GM18505 (cell line): Measurements from ENCODE around the gene STOML1.

Experiments used
- ATAC-seq: cut with Tn5 transposase; IDR thresholded peaks from one replicate; pipeline ENCODE4 v1.9.1; 2021; ENCODE audit not compliant: unreplicated experiment
- POLR2A ChIP-seq: IDR thresholded peaks from 4 replicates; pipeline ENCODE4 v1.6.1; 2011; ENCODE audit warnings: borderline replicate concordance; ENCODE audit not compliant: insufficient read depth, insufficient read length; ENCODE audit errors: extremely low read depth

STOML1 gene, protein sequence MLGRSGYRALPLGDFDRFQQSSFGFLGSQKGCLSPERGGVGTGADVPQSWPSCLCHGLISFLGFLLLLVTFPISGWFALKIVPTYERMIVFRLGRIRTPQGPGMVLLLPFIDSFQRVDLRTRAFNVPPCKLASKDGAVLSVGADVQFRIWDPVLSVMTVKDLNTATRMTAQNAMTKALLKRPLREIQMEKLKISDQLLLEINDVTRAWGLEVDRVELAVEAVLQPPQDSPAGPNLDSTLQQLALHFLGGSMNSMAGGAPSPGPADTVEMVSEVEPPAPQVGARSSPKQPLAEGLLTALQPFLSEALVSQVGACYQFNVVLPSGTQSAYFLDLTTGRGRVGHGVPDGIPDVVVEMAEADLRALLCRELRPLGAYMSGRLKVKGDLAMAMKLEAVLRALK

DNA sequence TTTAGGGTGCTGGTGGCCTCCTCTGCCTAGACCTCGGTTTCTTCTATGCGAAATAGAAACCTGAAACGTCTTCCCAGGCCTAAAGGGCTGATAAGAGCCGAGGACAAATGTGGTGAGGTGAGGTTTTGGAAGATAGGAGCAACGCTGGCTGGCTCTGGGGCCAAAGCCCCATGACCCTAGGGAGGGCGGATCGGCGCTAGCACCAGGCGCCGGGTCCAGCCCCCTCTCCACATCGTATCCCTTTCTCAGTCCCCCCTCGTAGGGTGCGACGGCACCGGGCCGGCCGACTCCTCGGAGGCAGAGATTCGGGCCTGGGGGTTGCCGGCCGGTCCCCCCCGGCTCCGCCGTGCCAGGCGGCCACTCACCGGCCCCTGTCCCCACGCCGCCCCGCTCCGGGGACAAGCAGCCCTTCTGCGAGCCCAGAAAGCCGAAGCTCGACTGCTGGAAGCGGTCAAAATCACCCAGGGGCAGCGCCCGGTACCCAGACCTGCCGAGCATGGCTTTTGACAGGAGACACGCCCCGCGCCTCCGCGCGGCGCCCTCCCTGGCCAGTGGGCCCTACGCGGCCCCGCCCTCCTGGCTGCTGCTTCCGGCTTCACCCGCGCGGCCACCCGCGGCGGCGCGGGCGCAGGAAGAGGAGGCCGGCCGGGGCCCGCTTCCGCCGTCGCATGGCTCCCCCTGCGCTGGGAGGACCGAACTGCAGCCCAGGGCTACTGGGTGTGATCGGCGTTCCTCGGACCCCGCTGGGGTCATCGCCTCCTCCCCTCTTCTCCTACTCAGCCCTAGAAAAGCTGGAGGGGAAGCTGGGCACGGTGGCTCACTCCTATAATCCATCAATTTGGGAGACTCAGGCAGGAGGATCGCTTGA, at the start of gene STOML1:
Gene STOML1 (minus strand): TSS at position 570 of the 868 bp plus-strand sequence. CDS start 72 bp downstream, at position 498.
- peak; percentile 65 for ATAC-seq
- TF ChIP-seq POLR2A, result peak; percentile 70

DNA sequence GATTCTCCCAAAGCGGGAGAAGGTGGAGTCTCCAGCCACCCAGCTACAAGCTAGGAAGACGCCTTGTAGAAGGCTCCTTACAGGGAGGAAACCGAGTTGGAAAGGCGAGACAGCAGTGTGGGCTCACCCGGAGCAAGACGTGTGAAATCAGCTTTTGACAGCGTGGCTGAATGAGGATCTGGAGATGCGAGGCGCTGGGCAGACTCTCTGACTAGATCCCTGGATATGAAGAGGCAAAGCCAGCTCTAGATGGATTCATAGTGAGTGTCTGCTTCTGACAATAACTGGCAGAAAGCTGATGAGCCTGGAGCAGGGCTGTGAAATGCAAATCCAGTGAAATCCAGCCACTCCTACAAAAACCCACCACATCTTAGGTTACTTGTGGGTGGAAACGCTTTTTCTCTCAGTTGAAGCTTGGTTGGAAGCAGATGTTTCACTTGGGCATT, 49.2 kb upstream of the STOML1 start:
- ATAC-seq, result no peak
- TF ChIP-seq POLR2A, result no peak

DNA sequence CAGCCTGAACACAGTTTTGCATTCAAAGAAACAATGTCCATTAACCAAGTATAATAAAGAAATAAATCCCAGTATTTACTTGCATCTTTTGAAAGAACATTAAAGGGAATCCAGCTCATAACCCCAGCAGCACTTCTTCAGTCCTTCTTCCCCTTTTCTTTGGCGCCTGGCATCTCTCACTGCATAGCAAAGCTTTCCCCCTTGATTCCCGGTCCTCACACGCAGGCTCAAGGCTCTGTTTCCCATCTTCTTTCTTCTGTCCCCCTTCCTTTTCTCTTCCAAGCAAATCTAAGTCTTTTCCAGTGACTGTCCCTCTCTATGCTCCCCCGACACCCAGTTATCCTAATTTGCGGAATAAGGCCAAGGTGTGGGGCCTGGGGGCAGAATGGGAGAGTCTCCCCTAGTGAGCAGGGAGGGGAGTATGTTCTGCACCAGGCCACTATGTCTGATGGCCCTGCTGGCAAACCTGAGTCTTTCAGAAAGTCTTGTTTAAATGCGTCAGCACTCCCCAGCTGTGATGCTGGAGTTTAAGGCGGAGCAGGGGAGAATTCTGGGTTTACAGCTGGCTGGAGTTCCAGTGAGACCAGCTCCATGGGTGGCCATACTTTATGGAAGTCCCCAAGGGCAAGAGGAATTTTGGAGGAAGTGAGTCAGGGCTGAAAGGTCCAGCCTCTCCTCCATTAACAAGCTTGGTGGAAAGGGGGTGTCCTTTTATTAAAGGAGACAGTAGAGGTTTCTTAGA, 48.2 kb upstream of the STOML1 start:
- ATAC-seq, result no peak

DNA sequence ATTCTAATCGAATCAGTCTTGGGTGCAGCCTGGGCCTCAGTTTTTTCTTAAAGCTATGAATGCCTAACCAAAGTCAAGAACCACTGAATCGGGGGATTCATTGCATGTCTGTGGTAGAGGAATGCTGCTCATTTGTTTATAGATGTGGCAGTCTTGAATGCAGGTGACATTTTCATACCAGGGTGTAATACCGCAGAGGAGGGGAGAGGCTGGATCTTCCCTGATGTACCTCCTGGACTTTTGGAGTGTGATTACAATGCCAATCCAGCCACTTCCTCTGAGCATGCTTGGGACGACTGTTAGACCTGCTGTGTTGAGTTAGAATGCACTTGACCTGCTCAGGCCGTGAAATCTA, 47.5 kb upstream of the STOML1 start:
- no peak for TF ChIP-seq POLR2A
- no peak for ATAC-seq

More for the DNA sequence above, 48.2 kb upstream of the STOML1 start:
- TF ChIP-seq POLR2A, result no peak

DNA sequence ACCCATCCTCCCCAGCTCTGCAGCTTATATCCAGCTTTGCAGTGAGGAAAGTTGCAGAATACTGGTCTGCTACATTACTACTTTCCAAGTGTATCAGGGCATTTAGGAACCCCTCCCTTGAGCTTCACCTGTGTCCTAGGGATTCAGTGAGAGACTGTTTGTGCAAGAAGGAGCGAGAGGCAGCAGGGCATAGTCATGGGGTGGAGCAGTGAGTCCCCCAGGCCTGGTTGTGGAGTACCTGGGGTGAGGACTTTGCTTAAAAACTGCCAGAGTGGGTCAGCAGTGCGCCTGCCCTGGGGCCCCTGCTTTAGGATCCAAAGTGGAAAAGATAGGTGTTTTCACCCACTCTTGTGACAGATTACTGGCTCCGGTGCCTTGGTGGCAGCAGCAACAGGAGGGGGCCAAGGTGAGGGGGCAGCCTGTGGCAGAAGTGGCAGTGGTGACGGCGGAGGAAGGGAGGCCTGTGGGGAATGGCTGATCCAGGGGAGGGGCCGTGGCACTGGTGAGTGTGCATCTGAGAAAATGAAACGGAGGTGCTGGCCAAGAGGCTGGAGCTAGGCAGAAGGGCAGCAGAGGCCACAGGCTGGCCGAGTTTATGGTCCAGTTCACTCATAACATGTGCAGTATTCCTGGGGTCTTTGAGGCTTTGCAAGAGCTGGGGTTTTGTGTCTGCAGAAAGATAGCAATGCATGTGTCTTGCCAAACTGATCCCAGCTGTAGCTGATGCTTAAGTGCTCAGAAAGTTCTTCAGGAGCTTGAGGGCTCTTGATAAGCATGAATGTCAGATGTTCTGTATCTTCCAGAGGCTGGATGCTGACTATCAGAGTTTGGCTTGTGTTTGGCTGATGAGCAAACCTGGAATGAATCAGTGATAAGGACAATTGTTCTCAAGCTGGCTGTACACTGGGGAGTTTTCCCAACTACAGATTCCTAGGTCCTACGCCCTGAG, 46.9 kb upstream of the STOML1 start:
- no peak for TF ChIP-seq POLR2A
- ATAC-seq, result no peak

DNA sequence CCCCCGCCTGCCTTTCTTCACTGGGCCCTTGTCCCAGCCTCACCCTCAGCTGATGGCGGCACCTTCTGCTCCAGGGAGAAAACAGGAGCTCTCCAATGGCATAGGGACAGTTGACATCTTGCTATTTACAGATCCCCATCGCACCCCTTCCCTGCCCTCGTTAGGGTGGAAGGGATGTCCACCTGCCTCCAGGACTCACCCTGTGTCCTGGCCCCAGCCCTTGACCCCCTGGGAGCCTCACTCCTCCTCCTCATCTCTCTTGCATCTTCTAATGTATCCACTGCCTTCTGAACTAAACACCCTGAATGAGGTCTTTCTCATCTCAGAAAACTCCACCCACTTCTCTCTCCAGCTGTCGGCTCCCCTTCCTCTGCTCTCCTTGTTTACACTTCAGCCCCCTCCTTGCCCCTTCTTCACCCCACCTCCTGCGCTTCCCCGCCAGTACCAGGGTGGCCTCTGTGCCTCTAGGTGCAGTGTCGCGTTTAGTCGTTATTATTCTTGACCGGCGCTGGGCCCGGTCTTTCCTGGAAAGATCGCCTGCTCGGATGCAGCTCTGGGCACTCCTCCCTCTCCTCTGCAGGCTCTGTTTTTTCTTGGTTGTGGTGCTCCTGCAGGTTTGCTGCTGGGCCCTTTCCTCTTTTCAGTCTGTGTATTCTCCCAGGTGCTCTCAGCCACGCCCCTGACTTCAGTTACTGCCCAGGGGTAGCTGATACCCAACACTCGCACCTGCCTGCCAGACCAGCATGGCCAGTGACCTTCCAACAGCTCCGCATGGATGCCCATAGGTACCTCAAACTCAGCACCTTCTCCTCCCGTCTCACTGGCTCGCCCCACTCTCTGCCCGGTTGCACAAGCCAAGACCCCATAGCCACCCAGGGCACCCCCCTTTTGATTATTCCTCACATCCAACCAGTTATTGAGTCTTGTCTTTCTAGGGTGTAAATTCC, 45.3 kb upstream of the STOML1 start:
- ATAC-seq, result no peak
- no peak for TF ChIP-seq POLR2A

DNA sequence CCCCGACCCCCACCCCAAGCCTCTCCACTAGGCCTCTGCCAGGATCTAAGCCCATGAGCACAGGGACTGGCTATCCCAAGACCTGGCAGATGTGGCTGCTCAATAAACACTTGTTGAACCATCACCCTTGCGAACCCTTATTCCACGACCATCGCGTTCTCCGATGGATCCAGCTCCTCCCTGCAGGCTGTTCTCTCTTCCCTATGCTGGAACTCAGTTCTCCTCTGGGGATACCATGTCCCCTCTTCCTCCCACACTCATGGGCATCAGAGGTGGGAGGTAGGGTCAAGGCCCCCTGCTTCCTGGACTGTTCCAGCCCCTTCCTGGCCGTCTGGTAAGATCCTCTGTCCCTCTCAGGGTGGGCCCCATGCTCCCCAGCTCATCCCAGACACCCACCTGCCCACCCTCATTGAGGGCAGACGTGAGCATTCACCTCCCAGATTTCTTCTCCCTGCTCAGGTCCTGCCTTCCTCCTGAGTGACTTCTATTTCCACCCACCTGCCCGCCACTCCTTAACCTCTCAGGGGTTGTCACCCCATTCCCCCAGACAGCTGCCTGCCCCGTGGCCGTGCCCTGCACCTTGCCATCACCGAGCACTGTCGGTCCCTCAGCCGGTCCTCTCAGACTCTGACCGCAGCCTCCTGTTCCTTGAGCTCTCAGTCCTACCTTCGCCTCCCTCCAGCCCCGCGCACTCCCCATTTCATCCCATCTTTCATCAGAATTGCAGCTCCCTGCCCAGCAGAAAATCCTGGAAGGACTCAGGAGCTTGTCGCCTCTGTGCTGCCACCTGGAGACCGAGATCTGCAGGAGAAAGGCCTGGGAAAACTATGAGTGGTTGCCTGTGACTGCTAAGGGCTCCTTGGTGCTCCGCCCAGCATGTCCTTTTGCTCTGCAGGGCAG, 44.4 kb upstream of the STOML1 start:
- no peak for ATAC-seq

DNA sequence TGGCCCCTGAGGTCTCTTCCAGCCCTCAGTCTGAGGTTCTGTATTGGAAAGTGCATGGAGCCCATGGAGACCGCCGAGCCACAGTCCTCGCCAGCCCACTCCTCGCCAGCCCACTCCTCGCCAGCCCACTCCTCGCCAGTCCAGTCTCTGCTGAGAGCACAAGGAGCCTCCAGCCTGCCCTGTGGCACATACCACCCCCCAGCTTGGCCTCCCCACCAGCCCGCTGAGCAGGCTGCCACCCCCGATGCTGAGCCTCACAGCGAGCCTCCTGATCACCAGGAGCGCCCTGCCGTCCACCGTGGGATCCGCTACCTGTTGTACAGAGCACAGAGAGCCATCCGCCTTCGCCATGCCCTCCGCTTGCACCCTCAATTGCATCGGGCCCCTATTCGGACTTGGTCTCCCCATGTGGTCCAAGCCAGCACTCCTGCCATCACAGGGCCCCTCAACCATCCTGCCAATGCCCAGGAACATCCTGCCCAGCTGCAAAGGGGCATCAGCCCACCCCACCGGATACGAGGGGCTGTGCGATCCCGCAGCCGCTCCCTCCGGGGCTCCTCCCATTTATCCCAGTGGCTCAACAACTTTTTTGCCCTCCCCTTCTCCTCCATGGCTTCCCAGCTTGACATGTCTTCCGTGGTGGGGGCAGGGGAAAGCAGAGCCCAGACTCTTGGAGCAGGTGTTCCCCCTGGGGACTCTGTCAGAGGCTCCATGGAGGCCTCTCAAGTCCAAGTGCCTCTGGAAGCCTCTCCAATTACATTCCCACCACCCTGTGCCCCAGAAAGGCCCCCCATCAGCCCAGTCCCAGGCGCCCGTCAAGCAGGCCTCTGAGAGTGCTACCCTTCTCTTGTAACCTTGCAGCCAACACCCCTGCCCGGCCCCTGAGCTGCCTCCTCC, 43.3 kb upstream of the STOML1 start:
- ATAC-seq, result no peak
- TF ChIP-seq POLR2A, result no peak

More for the DNA sequence above, 44.4 kb upstream of the STOML1 start:
- TF ChIP-seq POLR2A, result peak; percentile 28

DNA sequence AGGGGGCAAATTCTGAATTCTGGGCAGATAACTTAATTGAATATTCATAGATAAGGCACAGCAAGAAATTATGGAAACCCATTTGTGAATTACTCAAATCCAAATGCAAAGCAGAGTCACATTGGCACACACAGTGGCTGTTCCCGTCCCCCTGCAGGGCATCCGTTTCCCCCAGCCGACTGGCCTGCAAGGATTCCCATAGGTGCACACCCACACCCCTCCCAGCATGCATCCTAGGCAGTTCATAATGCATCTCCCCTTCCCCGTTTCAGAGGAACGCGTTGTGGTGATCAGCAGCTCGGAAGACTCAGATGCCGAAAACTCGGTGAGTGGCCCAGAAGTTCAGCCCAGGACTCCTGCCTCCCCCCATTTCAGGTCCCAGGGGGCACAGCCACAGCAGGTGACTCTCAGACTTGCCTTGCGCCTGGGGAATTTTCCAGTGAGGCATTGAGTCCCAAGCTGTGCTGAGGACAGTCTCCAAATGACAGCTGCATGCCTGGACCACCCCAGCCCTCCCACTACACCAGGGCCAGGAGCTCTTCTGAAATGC, 42.2 kb upstream of the STOML1 start:
- no peak for ATAC-seq
- TF ChIP-seq POLR2A, result no peak
